NCI-H1105 (cell line): ENCODE data around the gene VGLL4.
A peak's percentile ranks its signal among the peaks of the same experiment; 100 is the strongest.
"Not testable (repeated sequence)": the region's sequence is repeated elsewhere in the genome, so short reads cannot be mapped to it uniquely, and the experiment has no call there.

ENCODE experiments used
- DNase-seq: peaks from one replicate; lab custom pipeline; 2025; lab: John Stamatoyannopoulos, UW

Gene VGLL4

DNA sequence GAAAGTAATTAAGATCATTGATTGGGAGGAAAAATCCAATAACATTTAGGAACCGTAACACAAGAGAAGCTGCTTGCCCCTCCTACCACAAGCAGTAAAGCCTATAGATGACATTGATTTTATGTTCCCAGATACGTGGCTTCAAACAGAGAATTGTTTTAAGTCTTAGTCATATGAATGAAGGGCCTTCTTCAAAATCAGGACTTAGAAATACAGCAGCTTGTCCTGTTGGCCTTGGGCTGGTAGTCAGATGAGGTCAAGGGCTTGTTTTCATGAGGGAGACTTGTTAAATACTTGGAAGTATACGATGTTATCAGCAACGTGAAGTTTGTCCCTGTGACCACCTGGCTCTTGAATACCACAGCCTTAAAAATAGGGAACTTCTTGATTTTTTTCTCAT lies 114.4 kb downstream of the VGLL4 start:
- DNase-seq = no peak

- not testable (repeated sequence) for DNase-seq
Observed at GRCh38 chr3:11526121-11526520, 117.6 kb downstream of the VGLL4 start.

DNA sequence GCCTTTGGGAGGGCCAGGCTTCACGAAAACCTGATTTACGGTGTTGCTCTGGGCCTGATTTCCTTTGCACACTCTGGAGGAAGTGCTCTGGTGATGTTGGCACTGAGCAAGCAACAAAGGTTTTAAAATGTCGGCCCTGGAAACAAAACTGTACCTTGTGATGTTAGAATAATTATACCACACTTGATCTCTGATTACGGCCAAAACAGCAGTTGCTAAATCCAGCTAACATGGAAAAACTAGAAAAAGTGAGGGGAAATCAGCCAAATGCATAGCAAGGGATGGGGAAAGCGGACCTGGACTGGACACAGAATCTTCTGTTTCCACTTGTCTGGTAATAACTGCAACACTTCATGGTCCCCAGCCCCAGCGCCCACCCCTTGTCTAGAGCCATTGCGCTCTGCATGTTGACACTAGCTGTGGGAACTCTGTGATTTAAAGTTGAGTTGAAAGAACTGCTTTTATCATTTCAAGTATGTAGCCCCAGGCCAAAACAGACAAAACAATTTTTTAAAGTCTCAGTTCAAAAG lies 120.1 kb downstream of the VGLL4 start:
- no peak for DNase-seq

DNA sequence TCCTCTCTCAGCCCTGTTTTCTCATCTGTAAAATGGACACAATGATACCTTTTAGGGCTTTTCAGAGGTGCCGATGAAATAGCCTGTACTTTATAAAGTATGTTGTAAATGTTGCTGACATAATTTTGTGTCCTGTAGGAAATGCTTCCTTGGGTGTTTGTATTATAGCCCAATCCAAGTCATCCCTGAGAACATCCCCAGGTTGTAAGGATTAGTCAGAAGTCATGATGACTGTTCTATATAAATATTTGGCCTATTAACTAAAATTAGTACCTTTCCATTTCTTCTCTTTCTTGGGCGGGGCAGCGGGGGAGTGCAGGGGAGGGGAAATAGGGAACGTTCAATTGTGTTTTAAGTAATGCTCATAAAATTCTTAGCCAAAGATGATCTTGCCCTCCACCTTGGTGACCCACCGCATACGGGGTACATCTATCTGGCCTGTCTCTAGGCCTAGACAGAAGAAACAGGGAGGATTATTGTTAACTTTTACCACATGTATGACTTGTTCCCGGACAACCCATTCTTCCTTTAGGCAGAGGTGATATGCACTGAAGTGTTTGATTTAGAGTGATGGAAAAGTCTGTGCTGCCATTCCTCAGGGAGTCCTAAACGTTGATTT lies 120.7 kb downstream of the VGLL4 start:
- DNase-seq = no peak

DNA sequence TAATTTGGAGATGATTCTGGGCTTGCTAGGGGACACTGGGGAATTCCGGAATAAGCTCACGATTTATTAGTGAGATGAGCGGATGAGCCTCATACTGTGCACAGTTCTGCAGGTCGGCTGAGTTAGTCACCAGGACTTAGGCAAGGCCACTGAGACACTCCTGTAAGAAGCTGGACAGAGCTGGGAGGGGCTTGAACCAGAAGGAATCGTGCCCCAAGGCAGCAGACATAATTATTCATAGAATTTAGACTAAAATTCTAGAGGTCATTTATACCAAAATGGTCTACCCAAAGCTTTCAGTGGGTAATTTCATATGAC lies 121.4 kb downstream of the VGLL4 start:
- no peak for DNase-seq

GRCh38 chr3:11521167-11521566 lies 122.5 kb downstream of the VGLL4 start:
- no peak for DNase-seq

DNA sequence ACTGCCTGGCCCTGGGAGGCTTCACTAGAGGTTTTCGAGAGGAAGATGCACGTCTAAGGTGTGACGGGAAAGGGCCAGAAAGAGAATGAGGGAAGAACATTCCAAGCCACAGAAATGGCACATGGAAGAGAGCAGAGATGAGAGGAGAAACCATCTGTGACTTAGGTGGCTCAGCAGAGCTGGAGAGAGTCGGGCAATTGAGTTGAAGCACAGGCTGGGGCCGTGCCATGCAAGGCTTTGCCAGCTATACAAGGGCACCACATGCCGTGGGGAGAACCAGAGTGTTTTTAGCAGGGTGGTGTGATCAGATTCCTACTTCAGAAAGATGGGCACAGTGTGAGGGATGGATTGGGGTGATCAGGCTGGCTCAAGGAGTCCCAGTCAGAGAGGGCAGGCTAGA lies 126.1 kb downstream of the VGLL4 start:
- DNase-seq = no peak

DNA sequence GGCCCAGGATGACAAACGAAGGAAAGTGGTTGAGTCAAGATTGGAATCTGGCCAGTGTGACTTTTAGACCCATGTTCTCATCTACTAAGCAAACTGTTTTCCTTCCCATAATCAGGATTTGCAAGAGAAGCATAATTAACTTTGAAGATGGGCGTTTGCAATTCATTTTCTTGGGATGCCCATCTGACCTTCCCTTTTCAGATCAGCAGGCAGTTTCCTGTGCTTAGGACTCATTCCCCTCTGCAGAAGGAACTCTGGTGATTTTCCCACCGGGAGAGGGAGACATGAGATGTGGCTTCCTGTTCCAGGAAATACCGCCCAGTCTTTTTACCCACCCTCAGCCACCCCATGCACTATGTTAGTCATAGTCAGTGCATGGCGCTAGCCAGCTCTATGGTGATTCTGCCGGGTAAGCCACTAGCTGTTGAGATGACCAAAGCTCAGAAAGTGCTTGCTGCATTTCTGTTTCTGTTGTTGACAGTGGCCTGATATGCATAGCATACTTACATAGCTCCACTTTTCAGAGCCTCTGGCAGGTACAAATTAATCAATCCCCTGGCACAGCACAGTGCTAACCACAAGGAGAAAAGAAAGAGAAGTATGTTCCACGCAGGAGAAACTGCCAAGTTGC lies 129.4 kb downstream of the VGLL4 start:
- no peak for DNase-seq

DNA sequence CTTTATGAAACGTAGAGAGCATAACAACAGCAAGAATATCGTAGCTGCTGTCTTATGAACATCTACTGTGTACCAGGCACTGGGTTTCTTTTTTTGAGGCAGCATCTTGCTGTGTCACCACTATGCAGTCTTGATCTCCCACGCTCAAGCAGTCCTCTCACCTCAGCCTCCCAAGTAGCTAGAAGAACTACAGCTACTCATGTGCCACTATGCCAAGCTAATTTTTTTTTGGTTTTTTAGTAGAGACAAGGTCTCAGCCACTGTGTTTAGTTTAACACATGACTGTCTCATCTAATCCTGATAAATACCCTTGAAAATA lies 129.9 kb downstream of the VGLL4 start:
- DNase-seq = no peak

DNA sequence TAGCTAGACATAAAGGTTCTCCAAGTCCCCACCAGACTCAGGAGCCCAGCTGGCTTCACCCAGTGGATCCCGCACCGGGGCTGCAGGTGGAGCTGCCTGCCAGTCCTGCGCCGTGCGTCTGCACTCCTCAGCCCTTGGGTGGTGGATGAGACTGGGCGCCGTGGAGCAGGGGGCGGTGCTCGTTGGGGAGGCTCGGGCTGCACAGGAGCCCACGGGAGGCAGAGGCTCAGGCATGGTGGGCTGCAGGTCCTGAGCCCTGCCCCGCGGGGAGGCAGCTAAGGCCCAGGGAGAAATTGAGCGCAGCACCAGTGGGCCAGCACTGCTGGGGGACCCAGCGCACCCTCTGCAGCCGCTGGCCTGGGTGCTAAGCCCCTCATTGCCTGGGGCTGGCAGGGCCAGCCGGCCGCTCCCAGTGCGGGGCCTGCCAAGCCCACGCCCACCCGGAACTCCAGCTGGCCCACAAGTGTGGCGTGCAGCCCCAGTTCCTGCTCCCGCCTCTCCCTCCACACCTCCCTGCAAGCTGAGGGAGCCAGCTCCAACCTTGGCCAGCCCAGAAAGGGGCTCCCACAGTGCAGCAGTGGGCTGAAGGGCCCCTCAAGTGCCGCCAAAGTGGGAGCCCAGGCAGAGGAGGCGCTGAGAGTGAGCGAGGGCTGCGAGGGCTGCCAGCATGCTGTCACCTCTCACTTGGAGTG lies 130.4 kb downstream of the VGLL4 start:
- not testable (repeated sequence) for DNase-seq

DNA sequence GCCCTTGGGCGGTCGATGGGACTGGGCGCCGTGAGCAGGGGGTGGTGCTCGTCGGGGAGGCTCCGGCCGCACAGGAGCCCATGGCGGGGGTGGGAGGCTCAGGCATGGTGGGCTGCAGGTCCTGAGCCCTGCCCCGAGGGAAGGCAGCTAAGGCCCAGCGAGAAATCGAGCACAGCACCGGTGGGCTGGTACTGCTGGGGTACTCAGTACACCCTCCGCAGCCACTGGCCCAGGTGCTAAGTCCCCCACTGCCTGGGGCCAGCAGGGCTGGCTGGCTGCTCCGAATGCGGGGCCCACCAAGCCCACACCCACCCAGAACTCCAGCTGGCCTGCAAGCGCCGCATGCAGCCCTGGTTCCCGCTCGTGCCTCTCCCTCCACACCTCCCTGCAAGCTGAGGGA lies 132.1 kb downstream of the VGLL4 start:
- DNase-seq = not testable (repeated sequence)

- DNase-seq = no peak
Observed at GRCh38 chr3:11510356-11510755, 133.4 kb downstream of the VGLL4 start.

DNA sequence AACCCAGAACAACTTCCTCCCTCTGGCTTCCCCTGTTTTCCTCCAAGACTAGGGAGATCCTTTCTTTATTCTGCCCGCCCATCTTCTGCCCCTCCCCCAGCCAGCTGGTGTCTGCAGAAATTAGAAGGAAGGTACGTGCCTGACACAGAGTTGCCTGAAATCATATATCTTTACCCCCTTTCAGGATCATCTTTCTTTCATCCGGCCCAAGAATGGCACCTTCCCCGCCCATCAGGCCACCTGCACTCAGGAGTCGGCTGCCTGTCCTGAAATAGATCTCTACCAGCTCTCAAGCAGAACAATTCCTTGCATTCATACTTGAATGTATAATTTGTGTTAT lies 133.7 kb downstream of the VGLL4 start:
- no peak for DNase-seq

- DNase-seq = peak; percentile 31
Observed at GRCh38 chr3:11509173-11510000, 134.3 kb downstream of the VGLL4 start.

DNA sequence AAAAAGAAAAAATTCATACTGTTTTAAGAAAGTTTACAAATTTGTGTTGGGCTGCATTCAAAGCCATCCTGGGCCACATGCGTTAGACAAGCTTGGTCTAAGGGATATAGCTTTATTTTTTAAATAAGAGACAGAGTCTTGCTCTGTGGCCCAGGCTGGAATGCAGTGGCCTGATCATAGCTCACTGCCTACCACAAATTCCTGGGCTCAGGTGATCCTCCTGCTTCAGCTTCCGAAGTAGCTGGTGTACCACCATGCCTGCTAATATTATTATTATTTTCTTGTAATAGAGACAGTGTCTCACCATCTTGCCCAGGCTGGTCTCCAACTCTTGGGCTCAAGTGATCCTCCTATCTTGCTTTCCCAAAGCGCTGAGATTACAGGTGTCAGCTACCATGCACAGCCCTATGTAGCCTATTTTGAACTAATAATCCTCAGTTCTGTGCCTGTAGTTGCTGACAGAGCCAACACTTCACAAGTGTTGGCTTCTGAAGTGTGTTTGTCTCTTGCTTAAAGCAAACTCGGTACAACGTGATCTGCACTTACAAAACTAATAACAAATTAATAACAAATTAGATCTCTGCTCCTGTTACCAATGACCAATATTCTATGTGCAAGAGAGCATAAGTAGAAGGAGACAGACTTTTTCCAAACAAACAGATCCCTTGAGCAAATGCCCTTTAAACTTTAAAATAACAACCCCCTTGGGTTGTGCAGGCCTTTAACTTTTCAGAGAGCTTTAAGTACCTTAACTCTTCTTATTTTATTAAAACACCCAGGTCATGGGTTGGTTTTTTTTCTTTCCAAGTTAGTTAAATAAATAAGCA lies 135.2 kb downstream of the VGLL4 start:
- DNase-seq = no peak

DNA sequence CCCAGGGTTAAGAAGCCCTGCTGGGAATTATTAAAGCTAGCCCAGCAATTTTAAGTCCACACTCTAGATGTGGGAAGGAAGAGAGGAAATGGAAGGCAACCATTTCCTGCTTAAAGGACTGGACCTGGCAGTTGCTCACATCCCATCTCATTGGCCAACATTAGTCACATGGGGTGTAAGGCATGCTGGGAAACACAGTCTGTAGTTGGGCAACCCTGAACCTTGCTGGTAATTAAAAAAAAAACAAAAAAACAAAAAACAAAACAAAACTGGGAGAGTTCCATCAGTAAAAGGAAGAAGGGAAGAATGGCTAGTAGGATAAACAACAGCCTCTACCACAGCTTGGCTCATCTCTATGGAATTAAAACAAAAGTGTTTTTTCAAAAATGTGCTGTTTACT lies 136.0 kb downstream of the VGLL4 start:
- DNase-seq = no peak
